Activated T-cell treated with anti-CD3 and anti-CD28 coated beads, Interleukin-2, amount 50 U/mL, for 72 hours (primary cell): ENCODE results near the gene HDAC10. TPM values are rescaled to one million over a fixed set of nuclear protein-coding genes. Genes with fewer than 3 reads are reported as not detected.
A peak's percentile ranks its signal among the peaks of the same experiment; 100 is the strongest.

Experiments used
- ATAC-seq, 2 donors: fragments of 150-1000 bp; cut with Tn5 transposase; replicated peaks in 1 of 2; 2 replicates each; pipeline ENCODE4 v1.10.0; 2021; ENCODE audit warnings: moderate library complexity in 2 of 2, mild to moderate bottlenecking in 1 of 2
- DNase-seq, 2 donors: peaks; one replicate each; pipeline ENCODE4 v3.0.0; 2021 to 2022; ENCODE audit warnings: mixed read lengths in 1 of 2
- H3K27ac Mint-ChIP-seq: one replicate; pipeline ENCODE4 v1.8.0; 2022; ENCODE audit warnings: mild to moderate bottlenecking, moderate library complexity, mixed read lengths
- H3K27me3 Mint-ChIP-seq: one replicate; pipeline ENCODE4 v1.8.0; 2022; ENCODE audit warnings: low read depth, mixed read lengths
- H3K36me3 Mint-ChIP-seq, 2 donors: one replicate each; pipeline ENCODE4 v1.8.0; 2022; ENCODE audit warnings: mixed read lengths in 2 of 2, mild to moderate bottlenecking in 1 of 2; ENCODE audit not compliant: insufficient read depth in 2 of 2
- H3K4me1 Mint-ChIP-seq: one replicate; pipeline ENCODE4 v1.8.0; 2022; ENCODE audit warnings: low read depth, mixed read lengths
- H3K4me3 Mint-ChIP-seq, 2 donors: one replicate each; pipeline ENCODE4 v1.8.0; 2022; ENCODE audit warnings: mild to moderate bottlenecking in 2 of 2, mixed read lengths in 2 of 2, moderate library complexity in 2 of 2
- H3K9me3 Mint-ChIP-seq, 2 donors: one replicate each; pipeline ENCODE4 v1.8.0; 2022; ENCODE audit warnings: mixed read lengths in 2 of 2
- total RNA-seq, 2 donors: library from RNA; stranded (reverse); gene quantifications; one replicate each; pipeline ENCODE4 v1.2.3, GENCODE V29; 2022

Gene HDAC10
- total RNA-seq, 2 donors from 2014 or later = 52.1 to 57.4 TPM

DNA sequence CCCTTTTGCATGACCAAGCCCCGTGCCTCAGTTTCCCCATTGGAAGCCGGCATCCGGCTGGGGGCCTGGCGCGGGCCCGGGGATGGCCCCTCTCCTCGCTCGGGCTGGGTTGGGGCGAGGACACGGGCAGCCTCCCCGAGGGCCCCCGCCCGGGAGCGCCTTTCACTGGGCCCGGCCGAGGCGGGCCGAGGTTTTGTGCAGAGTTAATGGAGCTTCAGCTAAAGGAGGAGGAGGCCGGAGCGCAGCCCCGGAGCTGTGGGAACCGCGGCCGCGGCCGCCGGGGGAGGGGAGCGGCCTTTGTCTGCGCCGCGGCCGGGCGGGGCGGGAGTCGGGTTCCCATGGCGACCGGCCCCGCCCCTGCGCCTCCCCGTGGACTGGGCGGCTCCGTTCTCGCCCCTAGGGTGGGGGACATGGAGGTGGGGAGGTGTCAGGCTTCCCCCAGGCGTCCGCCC is 20.5 kb upstream of the HDAC10 start:
- Mint-ChIP-seq H3K27ac (no peak overlapping the region), H3K4me1 (peaks cover 15% of the 10 kb centered on the region), H3K9me3 (no peaks in the 10 kb centered on the region), H3K36me3 (no peaks in the 10 kb centered on the region), H3K4me3 (peak overlapping the region; percentile 71 to 84), H3K27me3 (no peaks in the 10 kb centered on the region)
- DNase-seq = peak; percentile 77 to 78
- peak; percentile 28 to 33 for ATAC-seq

DNA sequence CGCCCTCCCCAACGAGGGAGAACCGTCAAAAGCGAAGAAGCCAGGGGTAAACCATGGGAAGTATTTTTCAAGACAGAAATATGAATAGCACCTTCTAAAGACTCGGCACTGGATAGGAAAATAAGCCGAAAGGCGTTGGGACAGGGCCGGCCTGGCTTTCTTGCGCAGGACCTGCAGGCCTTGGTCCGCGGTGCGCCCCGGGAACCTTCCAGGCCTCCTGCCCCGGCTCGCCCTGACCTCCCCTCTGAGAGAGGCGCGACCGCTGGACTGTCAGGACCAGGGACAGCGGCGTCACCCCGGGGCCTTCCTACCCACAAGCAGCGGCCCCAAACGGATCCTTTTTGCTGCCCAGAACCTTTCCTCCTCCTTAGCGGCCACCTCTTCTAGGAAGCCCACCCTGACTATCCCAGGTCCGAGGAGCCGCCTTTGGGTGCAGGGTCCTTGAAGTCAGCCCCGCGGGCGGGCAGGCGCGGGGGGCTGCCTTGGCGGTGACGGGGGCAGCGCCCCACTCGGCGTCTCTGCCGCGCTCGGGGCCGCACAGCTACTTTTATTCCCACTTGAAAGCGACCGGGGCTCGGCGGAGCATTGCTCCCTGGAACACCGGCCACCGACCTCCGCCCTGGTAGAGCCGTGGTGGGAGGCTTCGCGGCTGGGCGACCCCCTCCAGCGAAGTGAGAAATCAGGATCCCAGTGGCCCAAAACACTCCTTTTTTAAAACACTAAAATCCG is 19.8 kb upstream of the HDAC10 start:
- Mint-ChIP-seq H3K27ac (no peak overlapping the region), H3K4me1 (peaks cover 15% of the 10 kb centered on the region), H3K27me3 (no peaks in the 10 kb centered on the region), H3K36me3 (no peaks in the 10 kb centered on the region), H3K9me3 (no peaks in the 10 kb centered on the region), H3K4me3 (peak overlapping the region; percentile 79 to 84)
- ATAC-seq (peak; percentile 58 to 64), DNase-seq (peak; percentile 83 to 84)

DNA sequence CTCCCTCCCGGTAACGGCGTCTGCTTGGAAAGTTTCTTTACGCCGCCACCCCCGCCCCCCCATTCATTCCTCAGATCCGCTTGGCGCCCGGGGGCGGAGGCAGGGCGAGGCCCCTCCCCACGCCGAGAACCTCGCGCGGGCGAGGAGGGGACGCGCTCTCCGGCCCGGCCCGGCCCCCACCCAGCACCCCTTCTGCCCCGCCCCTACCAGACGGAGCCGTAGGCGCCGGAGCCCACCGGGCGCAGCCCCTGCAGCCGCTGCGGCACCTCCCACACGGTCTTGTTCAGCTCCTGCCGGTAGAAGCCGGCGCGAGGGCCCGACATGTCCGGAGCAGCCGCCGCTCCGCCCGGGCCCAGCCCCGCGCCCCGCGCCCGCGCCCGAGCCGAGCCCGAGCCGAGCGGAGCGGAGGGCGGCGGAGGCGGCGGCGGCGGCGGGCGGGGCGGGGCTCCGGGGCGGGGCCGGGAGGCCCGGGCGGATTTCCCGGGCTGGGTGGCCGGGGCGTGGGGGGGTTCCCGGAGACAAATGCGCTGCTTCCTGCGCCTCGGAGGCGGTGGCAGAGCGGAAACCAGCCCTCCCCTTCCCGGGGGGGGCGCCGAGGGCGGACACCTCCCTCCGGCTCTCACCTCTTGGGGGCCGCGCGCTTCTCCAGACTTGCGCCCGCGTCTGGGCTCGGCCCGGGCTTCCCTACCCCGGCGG is 19.1 kb upstream of the HDAC10 start, which contains the start of gene MAPK11:
MAPK11 (minus strand) TSS at position 411 of the 696 bp plus-strand sequence; CDS start at position 323, 88 bp downstream.
- DNase-seq (peak; percentile 76 to 82), ATAC-seq (peak; percentile 65 to 70)
- Mint-ChIP-seq H3K27me3 (no peaks in the 10 kb centered on the region), H3K4me1 (peaks cover 15% of the 10 kb centered on the region), H3K36me3 (no peaks in the 10 kb centered on the region), H3K9me3 (no peaks in the 10 kb centered on the region), H3K4me3 (peak within 1 kb of the TSS; percentile 83 to 84), H3K27ac (no peak within 1 kb of the TSS)

DNA sequence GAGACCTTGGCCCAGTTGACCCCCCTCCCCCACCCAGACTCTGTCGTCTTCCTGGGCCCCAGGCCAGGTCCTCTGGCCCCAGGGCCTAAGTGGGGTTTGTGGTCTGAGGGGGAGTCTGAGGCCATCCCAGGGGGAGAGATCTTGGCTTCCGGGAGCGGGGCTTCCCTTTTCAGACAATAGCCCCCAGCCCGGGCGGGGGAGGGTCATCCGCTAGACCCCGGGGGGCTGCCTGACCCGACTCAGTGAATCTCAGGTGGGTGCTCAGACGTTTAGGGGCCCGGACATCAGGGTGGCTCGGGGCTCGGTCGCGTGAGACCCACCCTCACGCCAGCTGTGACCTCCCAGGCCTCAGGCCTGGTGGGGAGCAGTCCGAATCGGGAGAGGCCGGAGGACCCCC is 18.5 kb upstream of the HDAC10 start:
- DNase-seq (no peak), ATAC-seq (no peak)
- peaks cover 15% of the 10 kb centered on the region for H3K4me1 Mint-ChIP-seq
- no peaks in the 10 kb centered on the region for H3K9me3 Mint-ChIP-seq
- peak overlapping the region; percentile 74 to 83 for H3K4me3 Mint-ChIP-seq
- no peaks in the 10 kb centered on the region for H3K36me3 Mint-ChIP-seq
- no peak overlapping the region for H3K27ac Mint-ChIP-seq
- H3K27me3 Mint-ChIP-seq = no peaks in the 10 kb centered on the region

DNA sequence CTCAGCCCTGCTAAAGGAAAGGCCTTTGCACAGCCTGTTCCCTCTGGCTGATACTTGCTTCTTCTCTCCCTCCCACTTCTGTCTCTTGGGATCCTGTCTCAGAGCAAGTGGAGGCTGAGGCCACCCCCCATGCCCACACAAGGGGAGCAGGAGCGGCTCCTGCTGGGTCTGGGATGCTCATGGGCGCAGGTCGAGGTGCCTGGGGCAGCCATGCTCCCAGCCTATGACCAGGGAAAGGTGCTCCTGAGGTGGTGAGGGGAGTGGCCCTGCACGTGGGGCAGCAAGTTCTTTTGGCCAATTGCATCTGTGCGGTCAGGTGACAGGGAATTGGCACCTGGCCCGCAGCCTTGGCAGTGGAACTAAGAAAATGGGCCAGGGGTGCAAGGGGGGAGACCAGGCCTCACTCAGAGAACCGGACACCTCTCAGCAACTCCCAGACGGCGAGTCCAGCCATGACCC is 17.6 kb upstream of the HDAC10 start:
- no peak for DNase-seq
- H3K27me3 Mint-ChIP-seq = no peaks in the 10 kb centered on the region
- no peaks in the 10 kb centered on the region for H3K36me3 Mint-ChIP-seq
- H3K9me3 Mint-ChIP-seq = no peaks in the 10 kb centered on the region
- H3K4me3 Mint-ChIP-seq = peak overlapping the region; percentile 36 to 61
- no peak for ATAC-seq
- peaks cover 15% of the 10 kb centered on the region for H3K4me1 Mint-ChIP-seq
- H3K27ac Mint-ChIP-seq = no peak overlapping the region

DNA sequence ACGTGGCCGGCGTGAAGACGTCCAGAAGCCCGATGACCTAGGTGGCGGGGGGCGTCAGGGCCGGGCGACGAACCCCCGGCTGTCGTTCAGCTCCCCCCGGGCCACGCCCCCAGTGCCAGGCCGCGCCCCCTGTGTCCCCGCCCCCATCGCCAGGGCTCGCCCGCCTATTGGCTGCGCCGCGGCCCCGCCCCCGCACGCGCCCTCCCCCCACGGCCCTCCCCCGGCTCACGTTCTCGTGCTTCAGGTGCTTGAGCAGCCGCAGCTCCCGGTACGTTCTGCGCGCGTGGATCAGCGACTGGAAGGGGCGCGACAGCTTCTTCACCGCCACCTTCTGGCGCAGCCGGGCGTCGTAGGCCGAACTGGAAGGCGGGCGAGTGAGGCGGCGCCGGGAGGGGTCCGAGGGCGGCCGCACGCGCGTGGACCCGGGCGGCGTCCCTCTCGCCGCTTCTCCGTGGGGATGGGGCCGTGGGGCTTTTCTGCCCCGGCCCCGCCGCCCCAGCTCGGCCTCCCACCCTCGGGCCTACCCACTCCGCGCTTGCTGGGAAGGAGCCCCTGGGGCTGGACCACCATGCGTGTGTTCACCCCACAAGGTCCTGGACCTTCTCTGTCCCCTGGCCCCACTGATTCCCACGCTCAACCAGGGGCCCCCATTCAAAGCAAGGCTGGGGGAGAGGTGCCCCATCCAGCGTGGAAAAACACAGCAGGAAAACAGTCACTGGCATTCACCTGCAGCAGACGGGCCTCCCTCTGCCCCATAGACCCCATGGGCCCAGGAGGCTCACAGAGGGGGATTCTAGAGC is 16.7 kb upstream of the HDAC10 start:
- no peak overlapping the region for H3K27ac Mint-ChIP-seq
- peak; percentile 64 to 70 for DNase-seq
- H3K27me3 Mint-ChIP-seq = peaks cover under 1% of the 10 kb centered on the region
- H3K4me1 Mint-ChIP-seq = peaks cover 16% of the 10 kb centered on the region
- H3K9me3 Mint-ChIP-seq = no peaks in the 10 kb centered on the region
- H3K4me3 Mint-ChIP-seq = peak overlapping the region in 1 of 2 donors; percentile 61
- peak; percentile 3 to 21 for ATAC-seq
- no peaks in the 10 kb centered on the region for H3K36me3 Mint-ChIP-seq

DNA sequence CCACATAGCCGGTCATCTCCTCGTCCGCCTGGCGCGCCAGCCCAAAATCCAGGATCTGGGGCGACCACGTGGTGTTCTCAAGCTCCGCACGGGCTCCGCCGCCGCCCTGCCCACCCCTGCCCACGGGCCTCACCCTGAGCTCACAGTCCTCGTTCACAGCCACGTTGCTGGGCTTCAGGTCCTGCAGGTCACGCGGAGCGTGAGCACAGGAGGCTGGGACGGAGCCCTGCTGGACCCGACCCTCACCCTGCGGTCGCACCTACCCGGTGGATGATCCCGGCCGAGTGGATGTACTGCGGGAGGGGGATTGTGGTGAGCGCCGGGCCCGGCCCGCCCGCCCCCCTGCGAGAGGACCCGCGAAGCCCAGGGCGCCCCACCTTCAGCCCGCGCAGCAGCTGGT is 15.9 kb upstream of the HDAC10 start:
- H3K27me3 Mint-ChIP-seq = peaks cover 9% of the 10 kb centered on the region
- no peak overlapping the region for H3K4me3 Mint-ChIP-seq
- peaks cover 24% of the 10 kb centered on the region for H3K4me1 Mint-ChIP-seq
- no peak for DNase-seq
- no peaks in the 10 kb centered on the region for H3K9me3 Mint-ChIP-seq
- no peak for ATAC-seq
- H3K36me3 Mint-ChIP-seq = no peaks in the 10 kb centered on the region
- H3K27ac Mint-ChIP-seq = no peak overlapping the region

DNA sequence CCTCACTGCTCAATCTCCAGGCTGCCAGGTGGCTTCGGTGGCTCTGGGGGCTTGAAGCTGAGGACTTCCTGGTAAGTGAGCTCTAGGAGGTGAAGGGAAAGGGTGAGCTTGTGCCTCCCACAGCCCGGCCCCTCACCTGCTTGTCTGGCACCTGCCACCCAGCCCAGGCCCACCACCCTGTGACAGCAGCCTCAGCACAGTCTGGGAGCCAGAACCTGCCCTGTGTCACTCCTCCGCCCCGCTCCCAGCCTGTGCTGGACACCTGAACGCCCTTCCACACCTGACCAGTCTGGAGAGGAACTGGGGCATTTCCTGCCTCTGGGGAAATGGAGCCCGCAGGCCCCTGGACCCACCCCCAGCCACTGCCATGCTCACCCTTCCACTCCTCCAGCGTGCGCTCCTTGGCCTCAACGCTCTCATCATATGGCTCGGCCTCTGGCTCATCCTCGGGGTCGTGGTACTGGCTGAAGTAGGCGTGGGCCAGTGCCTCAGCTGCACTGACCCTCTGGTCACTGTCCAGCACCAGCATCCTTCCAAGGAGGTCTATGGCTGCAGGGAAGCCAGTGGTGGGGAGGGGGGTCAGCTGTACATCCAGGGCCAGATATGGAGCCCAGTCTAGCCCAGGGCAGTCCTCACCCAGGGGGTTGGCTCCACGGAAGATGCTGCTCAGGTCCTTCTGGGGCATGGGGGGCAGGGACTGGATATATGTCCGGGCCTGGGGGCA is 14.0 kb upstream of the HDAC10 start:
- Mint-ChIP-seq H3K27ac (no peak overlapping the region), H3K4me3 (no peak overlapping the region), H3K4me1 (peaks cover 24% of the 10 kb centered on the region), H3K36me3 (no peaks in the 10 kb centered on the region), H3K27me3 (peaks cover 11% of the 10 kb centered on the region), H3K9me3 (no peaks in the 10 kb centered on the region)
- ATAC-seq (no peak), DNase-seq (no peak)

DNA sequence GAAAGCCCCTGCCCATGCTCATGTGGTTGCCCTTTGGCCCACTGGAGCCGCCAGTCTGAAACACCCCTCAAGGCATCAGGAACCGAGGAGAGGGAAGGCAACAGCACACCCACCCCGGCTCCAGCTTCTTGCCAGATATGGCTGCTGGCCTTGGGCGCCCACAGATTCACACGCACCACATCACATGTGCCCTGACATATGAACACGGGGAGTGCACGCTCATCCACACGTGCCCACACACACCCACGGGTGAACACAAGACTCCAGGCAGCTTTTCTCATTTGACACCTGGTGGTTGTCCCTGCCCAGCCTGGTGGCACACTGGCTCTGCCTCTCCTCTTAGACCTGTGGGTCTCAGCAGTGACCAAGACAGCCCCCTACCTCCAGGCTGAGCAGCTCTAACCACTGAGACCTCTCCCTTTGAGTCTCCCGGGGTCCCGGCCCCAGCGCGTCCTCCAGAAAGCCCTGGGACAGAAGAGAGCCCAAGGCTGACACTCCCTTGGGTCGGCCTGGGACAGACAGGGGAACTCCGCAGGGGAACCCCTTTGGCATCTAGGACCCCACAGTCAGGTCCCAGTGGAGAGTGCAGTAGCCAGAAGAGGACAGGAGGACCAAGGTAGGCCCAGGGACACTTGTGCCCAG is 13.2 kb upstream of the HDAC10 start:
- no peaks in the 10 kb centered on the region for H3K9me3 Mint-ChIP-seq
- DNase-seq (no peak), ATAC-seq (no peak)
- H3K27me3 Mint-ChIP-seq = peaks cover 11% of the 10 kb centered on the region
- H3K27ac Mint-ChIP-seq = no peak overlapping the region
- no peaks in the 10 kb centered on the region for H3K36me3 Mint-ChIP-seq
- H3K4me3 Mint-ChIP-seq = no peak overlapping the region
- H3K4me1 Mint-ChIP-seq = peaks cover 20% of the 10 kb centered on the region

DNA sequence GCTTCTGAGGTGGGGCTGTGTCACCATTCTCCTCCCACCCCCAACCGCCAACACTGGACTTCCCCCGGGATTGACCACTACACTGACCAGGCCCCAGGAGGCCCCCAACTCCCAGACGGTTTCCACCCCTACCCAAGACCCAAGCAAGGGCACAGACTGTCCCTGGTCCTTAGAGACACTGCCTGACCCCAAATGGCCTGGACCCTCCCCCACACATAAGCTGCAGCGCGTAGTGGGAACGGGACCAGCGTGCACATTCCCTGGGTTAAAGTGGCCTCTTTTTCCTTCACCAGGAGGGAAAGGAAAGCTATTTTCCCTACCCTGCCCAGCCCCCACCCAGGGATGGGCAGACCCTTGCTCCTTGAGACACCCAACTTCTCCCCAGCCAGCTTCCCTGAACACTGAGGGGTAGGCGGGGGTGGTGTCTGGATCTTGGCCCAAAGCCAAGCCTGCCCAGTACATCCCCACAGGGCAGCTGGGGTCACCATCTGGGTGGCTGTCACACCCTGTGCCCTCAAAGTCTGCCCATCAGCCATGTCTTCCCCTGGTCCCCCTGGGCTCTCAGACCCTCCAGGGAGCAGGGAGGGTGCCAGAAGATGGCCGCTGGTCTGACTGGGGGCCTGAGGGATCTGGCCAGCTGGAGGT is 12.0 kb upstream of the HDAC10 start:
- Mint-ChIP-seq H3K27me3 (peaks cover 11% of the 10 kb centered on the region), H3K36me3 (no peaks in the 10 kb centered on the region), H3K4me1 (peaks cover 10% of the 10 kb centered on the region), H3K27ac (no peak overlapping the region), H3K4me3 (no peak overlapping the region), H3K9me3 (no peaks in the 10 kb centered on the region)
- DNase-seq (no peak), ATAC-seq (no peak)

DNA sequence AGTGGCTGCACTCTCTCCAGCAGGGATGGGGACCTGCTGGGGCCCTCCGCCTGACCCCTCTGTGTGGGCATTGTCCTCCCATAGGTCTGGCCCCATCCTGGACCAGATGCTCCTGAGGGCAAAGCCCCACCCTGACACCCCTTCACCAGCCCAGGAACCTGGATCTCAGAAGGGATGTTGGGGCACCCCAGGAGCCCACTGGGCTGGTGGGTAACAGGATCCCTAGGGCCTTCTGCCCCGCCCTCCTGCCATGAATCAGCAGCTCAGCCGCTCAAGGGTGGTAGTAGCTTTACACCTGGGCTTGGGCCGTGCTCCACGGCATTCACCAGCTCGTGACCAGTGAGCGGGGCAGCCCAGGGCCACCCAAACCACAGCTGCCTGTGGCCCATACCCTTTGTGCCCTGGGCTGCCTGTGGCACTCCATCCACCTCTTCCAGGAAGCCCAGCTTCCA is 11.4 kb upstream of the HDAC10 start:
- Mint-ChIP-seq H3K36me3 (no peaks in the 10 kb centered on the region), H3K4me1 (peaks cover 8% of the 10 kb centered on the region), H3K27me3 (peaks cover 11% of the 10 kb centered on the region), H3K27ac (no peak overlapping the region), H3K4me3 (peak overlapping the region; percentile 62 to 72), H3K9me3 (no peaks in the 10 kb centered on the region)
- DNase-seq = no peak
- ATAC-seq = peak in 1 of 2 donors; percentile 24
